WI38 (cell line): Measurements from ENCODE around the gene ENO2.

Experiments used
- H3K4me3 ChIP-seq: 2 replicates; pipeline ENCODE4 v1.5.1; 2011; ENCODE audit warnings: low read depth, mild to moderate bottlenecking, control low read depth, low read length
- CTCF ChIP-seq: IDR thresholded peaks from 2 replicates; pipeline ENCODE4 v1.5.1; 2012; ENCODE audit warnings: low read depth, mild to moderate bottlenecking, control low read depth, low read length

Gene ENO2

GRCh38 chr12:6921996-6922946 lies 7.9 kb downstream of the ENO2 start:
- no peak overlapping the region for H3K4me3 ChIP-seq
- TF ChIP-seq CTCF: no peak

GRCh38 chr12:6923003-6923732 lies 8.8 kb downstream of the ENO2 start:
- no peak overlapping the region for H3K4me3 ChIP-seq
- TF ChIP-seq CTCF: no peak

- no peak for TF ChIP-seq CTCF
- no peak overlapping the region for H3K4me3 ChIP-seq
Observed at GRCh38 chr12:6923851-6924250, 9.5 kb downstream of the ENO2 start.

GRCh38 chr12:6925239-6925539 lies 10.8 kb downstream of the ENO2 start:
- no peak for TF ChIP-seq CTCF

GRCh38 chr12:6925540-6926279 lies 11.3 kb downstream of the ENO2 start:
- H3K4me3 ChIP-seq: peak overlapping the region; percentile 70
- TF ChIP-seq CTCF: no peak

More at GRCh38 chr12:6925239-6925539, 10.8 kb downstream of the ENO2 start:
- 0 out of 2 replicates have a peak overlapping the region, but pooled peaks have one; percentile 8 for H3K4me3 ChIP-seq

- peak within 1 kb of the TSS; percentile 75 for H3K4me3 ChIP-seq
- no peak for TF ChIP-seq CTCF
Observed at GRCh38 chr12:6927379-6928021, 13.1 kb downstream of the ENO2 start, which contains the start of gene ATN1. Gene ATN1 (plus strand): TSS chr12:6927959. CDS start chr12:6934002, 6,043 bp downstream.
